GM20000 (cell line): ENCODE data around the gene CAND2.

ENCODE experiments used
- DNase-seq: peaks from one replicate; pipeline ENCODE4 v3.0.0; 2012; ENCODE audit warnings: low spot score
- CTCF ChIP-seq: IDR thresholded peaks from 2 replicates; pipeline ENCODE4 v1.5.1; 2012; ENCODE audit warnings: mild to moderate bottlenecking, control low read depth; ENCODE audit errors: extremely low read depth, missing control alignments

CAND2 gene

GRCh38 chr3:12797892-12798558 lies 1.5 kb downstream of the CAND2 start:
- DNase-seq, result no peak
- no peak for TF ChIP-seq CTCF

GRCh38 chr3:12798559-12799179 lies 2.2 kb downstream of the CAND2 start:
- TF ChIP-seq CTCF, result no peak
- DNase-seq, result no peak

- DNase-seq, result no peak
- TF ChIP-seq CTCF, result no peak
Observed at GRCh38 chr3:12799525-12800440, 3.3 kb downstream of the CAND2 start.

- TF ChIP-seq CTCF, result no peak
- no peak for DNase-seq
Observed at GRCh38 chr3:12803371-12803770, 6.9 kb downstream of the CAND2 start.

GRCh38 chr3:12807066-12807465 lies 10.6 kb downstream of the CAND2 start:
- TF ChIP-seq CTCF, result no peak

GRCh38 chr3:12807601-12808359 lies 11.3 kb downstream of the CAND2 start:
- no peak for DNase-seq
- TF ChIP-seq CTCF, result no peak

More at GRCh38 chr3:12807066-12807465, 10.6 kb downstream of the CAND2 start:
- DNase-seq, result no peak
